ENCODE data around the gene DISC1. TPM values are rescaled to one million over a fixed set of nuclear protein-coding genes. Genes with fewer than 3 reads are reported as not detected.

DISC1 gene
- total and polyA plus RNA-seq, 12 donors, result 1.0 to 21.0 (median 9.7) TPM

GRCh38 chr1:231688989-231689388 is 62.4 kb downstream of the DISC1 start:
- TF ChIP-seq, protein P1, sequence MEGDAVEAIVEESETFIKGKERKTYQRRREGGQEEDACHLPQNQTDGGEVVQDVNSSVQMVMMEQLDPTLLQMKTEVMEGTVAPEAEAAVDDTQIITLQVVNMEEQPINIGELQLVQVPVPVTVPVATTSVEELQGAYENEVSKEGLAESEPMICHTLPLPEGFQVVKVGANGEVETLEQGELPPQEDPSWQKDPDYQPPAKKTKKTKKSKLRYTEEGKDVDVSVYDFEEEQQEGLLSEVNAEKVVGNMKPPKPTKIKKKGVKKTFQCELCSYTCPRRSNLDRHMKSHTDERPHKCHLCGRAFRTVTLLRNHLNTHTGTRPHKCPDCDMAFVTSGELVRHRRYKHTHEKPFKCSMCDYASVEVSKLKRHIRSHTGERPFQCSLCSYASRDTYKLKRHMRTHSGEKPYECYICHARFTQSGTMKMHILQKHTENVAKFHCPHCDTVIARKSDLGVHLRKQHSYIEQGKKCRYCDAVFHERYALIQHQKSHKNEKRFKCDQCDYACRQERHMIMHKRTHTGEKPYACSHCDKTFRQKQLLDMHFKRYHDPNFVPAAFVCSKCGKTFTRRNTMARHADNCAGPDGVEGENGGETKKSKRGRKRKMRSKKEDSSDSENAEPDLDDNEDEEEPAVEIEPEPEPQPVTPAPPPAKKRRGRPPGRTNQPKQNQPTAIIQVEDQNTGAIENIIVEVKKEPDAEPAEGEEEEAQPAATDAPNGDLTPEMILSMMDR (IDR thresholded peaks at IDR 0.05), result no peak
- no peak for TF ChIP-seq POLR2A (IDR thresholded peaks at IDR 0.05)
- Histone ChIP-seq H3K4me1 (replicated peaks in 1 of 2) (peaks cover 0 to 15% of the 10 kb centered on the region in 2 donors), H3K27ac (no peak overlapping the region), H3K4me3 (no peak overlapping the region), H3K27me3 (no peaks in the 10 kb centered on the region), H3K36me3 (replicated peaks in 1 of 2) (no peaks in the 10 kb centered on the region), H3K9me3 (replicated peaks in 1 of 3) (no peaks in the 10 kb centered on the region)
- no peak for DNase-seq
- intact Hi-C loops (cut with DNase I), result no loop called here
- WGBS, 4 donors, result 83 to 94% (median 88%) methylated on average over 4 of the region's 4 CpGs

DNA sequence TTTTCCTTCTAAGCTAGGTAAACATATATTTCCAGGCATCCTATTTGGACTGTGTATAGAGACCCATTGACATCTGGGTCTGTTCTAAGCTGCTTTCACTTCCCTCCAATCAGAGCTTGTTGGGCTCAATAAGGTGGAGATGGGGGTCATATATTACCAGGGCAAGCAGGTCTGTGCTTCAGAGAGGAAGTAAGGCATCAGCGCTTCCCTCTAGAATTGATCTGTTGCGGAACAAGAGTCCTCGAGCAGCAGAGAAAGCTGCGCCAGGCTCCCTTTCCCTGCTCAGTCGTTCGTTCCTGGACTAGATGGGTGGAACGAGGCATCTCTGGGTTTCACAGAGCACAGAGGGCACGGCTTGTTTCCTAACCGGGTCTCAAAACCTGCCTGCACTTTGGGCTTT is 63.5 kb downstream of the DISC1 start:
- intact Hi-C loops (cut with DNase I), result no loop called here
- H3K36me3 ChIP-seq (replicated peaks in 1 of 2), result no peaks in the 10 kb centered on the region
- DNase-seq, result no peak
- no peak overlapping the region for H3K4me3 ChIP-seq
- peak overlapping the region in 2 of 5 donors; percentile 26 to 49 for H3K27ac ChIP-seq
- 54 to 70% (median 66%) methylated on average over 9 of the region's 9 CpGs for WGBS, 4 donors
- TF ChIP-seq, protein P1 (IDR thresholded peaks at IDR 0.05), result no peak
- TF ChIP-seq POLR2A (IDR thresholded peaks at IDR 0.05), result no peak
- H3K9me3 ChIP-seq (replicated peaks in 1 of 3), result no peaks in the 10 kb centered on the region
- peaks cover 0 to 25% of the 10 kb centered on the region in 2 donors for H3K4me1 ChIP-seq (replicated peaks in 1 of 2)
- no peaks in the 10 kb centered on the region for H3K27me3 ChIP-seq

DNA sequence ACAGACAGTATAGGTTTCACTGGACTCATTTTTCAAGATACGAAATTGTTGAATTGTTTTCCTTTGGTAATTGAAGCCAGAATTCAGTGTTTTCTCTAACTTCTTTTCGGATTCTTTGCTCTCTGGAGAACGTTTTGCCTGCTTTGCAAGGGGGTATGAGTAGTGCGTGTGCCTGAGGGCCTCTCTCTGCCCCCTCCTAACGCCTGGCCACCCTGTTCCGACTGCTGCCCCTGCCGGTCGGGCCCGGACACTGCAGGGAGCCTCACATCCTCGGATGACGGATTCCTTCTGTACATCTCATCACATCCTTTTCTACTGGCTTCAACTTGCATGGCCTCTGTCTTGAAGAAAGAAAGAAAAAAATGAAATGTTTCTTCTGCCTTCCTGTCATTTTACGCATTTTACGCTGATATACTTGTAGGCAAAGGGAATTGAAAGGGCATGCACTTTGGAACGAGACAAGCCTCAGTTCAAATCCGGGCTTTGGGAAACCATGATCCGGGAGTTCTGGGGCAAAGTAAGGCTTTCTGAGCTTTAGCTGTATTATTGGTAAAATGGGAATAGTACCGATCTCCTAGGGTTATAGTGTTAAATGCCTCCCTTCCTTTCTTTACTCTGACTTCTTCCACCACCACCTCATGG is 65.1 kb downstream of the DISC1 start:
- peak overlapping the region in 1 of 5 donors; percentile 29 for H3K27ac ChIP-seq
- DNase-seq, result peak in 5 of 7 donors; percentile 41 to 69 (median 45)
- H3K27me3 ChIP-seq, result no peaks in the 10 kb centered on the region
- H3K4me1 ChIP-seq (replicated peaks in 1 of 2), result peaks cover 0 to 41% of the 10 kb centered on the region in 2 donors
- intact Hi-C loops (cut with DNase I), result no loop called here
- H3K9me3 ChIP-seq (replicated peaks in 1 of 3), result no peaks in the 10 kb centered on the region
- WGBS, 4 donors, result 60 to 69% (median 63%) methylated on average over 17 of the region's 17 CpGs
- TF ChIP-seq, protein P1 (IDR thresholded peaks at IDR 0.05), result peak; percentile 44 to 61 (median 52)
- no peak for TF ChIP-seq POLR2A (IDR thresholded peaks at IDR 0.05)
- no peak overlapping the region for H3K4me3 ChIP-seq
- no peaks in the 10 kb centered on the region for H3K36me3 ChIP-seq (replicated peaks in 1 of 2)

DNA sequence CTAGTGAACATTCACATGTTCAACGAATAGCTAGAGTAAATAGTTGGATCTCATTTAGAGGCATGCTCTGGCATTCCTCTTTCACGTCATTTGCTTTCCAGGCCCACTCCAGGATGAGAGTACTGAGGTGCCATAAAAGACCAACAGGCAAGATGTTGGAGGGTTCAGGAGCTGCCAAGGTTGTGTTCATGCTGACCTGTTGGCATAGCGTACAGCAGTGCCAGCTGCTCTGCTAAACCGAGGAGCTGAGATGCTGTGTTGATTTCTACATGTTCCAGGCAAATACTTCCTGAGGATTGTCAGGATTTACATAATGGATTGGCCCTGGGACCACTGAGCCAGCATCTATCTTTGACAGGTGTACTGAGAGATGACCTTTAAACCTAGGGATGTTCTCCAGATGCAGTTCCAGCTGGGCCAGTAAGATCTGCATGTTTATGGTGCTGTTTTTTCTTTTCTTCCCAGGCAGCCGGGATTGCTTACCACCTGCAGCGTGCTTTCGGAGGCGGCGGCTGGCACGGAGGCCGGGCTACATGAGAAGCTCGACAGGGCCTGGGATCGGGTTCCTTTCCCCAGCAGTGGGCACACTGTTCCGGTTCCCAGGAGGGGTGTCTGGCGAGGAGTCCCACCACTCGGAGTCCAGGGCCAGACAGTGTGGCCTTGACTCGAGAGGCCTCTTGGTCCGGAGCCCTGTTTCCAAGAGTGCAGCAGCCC is 66.9 kb downstream of the DISC1 start:
- Histone ChIP-seq H3K4me1 (replicated peaks in 1 of 2) (peaks cover 0 to 41% of the 10 kb centered on the region in 2 donors), H3K27me3 (no peaks in the 10 kb centered on the region), H3K9me3 (replicated peaks in 1 of 3) (no peaks in the 10 kb centered on the region), H3K27ac (peak overlapping the region in 1 of 5 donors; percentile 60), H3K4me3 (no peak overlapping the region), H3K36me3 (replicated peaks in 1 of 2) (no peaks in the 10 kb centered on the region)
- TF ChIP-seq POLR2A (IDR thresholded peaks at IDR 0.05), result no peak
- TF ChIP-seq, protein P1 (IDR thresholded peaks at IDR 0.05), result no peak
- intact Hi-C loops (cut with DNase I), result no loop called here
- DNase-seq, result no peak
- WGBS, 4 donors, result 87 to 95% (median 90%) methylated on average over 11 to 18 of the region's 18 CpGs
